Kidney epithelial cell (primary cell): ENCODE measurements around the gene EIF4EBP2. TPM values are rescaled to one million over a fixed set of nuclear protein-coding genes. Genes with fewer than 3 reads are reported as not detected.

ENCODE experiments used
- DNase-seq: peaks from one replicate; pipeline ENCODE4 v3.0.0-alpha.2; 2010; ENCODE audit warnings: low read depth
- H3K27me3 ChIP-seq: 2 replicates; pipeline ENCODE4 v1.6.0; 2011; ENCODE audit warnings: low read length; ENCODE audit not compliant: control insufficient read depth, insufficient read depth
- H3K36me3 ChIP-seq: 2 replicates; pipeline ENCODE4 v1.5.1; 2011; ENCODE audit warnings: low read length; ENCODE audit not compliant: control insufficient read depth, insufficient read depth
- H3K4me3 ChIP-seq: 2 replicates; pipeline ENCODE4 v1.5.1; 2011; ENCODE audit warnings: low read depth, mild to moderate bottlenecking, control low read depth, low read length
- total RNA-seq: library from RNA; depleted of rRNA; stranded (reverse); fragments of >200 nt; gene quantifications from 2 replicates; pipeline ENCODE4 v1.2.3, GENCODE V29; 2015
- TF ChIP-seq, protein P1 (sequence below): IDR thresholded peaks from 2 replicates; pipeline ENCODE4 v1.5.1; 2011; ENCODE audit warnings: mild to moderate bottlenecking, moderate library complexity, low read length, control low read depth, inconsistent platforms; ENCODE audit not compliant: insufficient read depth, poor library complexity, severe bottlenecking

EIF4EBP2 gene, protein sequence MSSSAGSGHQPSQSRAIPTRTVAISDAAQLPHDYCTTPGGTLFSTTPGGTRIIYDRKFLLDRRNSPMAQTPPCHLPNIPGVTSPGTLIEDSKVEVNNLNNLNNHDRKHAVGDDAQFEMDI
- total RNA-seq: 33.5 and 34.3 TPM in 2 replicates

DNA sequence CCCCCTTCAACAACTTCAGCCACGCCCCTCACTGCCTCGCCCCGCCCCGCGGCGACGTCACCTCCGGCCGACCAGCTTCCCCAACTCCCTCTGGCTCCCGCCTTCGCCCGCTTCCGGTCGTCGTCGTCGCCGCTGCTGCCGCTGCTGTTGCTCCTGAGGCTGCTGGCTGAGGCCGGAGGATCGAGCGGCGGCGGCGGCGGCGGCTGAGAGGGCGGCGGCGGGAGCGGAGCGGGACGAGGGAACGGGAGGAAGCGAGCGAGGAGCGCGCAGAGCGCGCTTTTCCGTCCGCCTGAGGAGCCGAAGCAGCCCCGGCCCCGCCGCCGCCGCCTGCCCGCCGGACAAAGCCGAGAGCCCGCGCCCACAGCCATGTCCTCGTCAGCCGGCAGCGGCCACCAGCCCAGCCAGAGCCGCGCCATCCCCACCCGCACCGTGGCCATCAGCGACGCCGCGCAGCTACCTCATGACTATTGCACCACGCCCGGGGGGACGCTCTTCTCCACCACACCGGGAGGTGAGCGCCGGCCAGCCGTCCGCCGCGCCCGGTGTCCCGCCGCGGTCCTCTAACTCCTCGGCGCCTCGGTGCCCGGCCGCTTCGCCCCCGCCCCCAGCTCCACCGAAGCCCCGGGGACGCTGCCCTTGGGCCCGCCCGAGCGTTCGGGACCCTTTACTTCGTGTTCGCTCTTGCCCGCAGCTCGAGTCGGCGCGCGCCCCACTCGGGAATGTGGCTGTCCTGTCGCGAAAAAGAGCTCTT is at the start of gene EIF4EBP2:
EIF4EBP2 (plus strand) TSS at position 110 of the 751 bp plus-strand sequence; CDS start at position 367, 257 bp downstream.
- DNase-seq: peak; percentile 71
- Histone ChIP-seq H3K27me3 (no peaks in the 10 kb centered on the region), H3K4me3 (peak within 1 kb of the TSS; percentile 93), H3K36me3 (peaks cover 1% of the 10 kb centered on the region)
- TF ChIP-seq, protein P1, sequence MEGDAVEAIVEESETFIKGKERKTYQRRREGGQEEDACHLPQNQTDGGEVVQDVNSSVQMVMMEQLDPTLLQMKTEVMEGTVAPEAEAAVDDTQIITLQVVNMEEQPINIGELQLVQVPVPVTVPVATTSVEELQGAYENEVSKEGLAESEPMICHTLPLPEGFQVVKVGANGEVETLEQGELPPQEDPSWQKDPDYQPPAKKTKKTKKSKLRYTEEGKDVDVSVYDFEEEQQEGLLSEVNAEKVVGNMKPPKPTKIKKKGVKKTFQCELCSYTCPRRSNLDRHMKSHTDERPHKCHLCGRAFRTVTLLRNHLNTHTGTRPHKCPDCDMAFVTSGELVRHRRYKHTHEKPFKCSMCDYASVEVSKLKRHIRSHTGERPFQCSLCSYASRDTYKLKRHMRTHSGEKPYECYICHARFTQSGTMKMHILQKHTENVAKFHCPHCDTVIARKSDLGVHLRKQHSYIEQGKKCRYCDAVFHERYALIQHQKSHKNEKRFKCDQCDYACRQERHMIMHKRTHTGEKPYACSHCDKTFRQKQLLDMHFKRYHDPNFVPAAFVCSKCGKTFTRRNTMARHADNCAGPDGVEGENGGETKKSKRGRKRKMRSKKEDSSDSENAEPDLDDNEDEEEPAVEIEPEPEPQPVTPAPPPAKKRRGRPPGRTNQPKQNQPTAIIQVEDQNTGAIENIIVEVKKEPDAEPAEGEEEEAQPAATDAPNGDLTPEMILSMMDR: no peak

DNA sequence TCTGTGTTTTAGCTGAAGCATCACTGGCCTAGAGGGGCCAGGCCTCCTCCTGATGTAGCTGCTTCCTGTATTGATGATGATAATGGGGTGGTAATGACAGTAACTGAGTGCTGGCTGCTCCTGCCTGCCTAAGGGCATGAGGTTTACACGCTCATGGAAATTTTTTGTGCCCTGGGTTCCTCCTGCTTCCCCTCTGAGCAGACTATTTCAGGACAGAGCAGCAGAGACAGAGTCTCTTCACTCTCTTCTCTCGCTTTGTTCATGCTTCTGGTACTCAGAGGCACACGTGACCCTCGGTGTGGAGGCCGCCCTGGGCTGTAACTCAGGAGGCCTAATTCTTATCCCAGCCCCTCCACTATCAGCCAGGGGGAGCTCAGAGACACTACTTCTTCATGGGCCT is 49.4 kb upstream of the EIF4EBP2 start:
- no peak overlapping the region for H3K4me3 ChIP-seq
- TF ChIP-seq, protein P1: no peak
- no peaks in the 10 kb centered on the region for H3K27me3 ChIP-seq
- DNase-seq: no peak
- H3K36me3 ChIP-seq: no peaks in the 10 kb centered on the region

DNA sequence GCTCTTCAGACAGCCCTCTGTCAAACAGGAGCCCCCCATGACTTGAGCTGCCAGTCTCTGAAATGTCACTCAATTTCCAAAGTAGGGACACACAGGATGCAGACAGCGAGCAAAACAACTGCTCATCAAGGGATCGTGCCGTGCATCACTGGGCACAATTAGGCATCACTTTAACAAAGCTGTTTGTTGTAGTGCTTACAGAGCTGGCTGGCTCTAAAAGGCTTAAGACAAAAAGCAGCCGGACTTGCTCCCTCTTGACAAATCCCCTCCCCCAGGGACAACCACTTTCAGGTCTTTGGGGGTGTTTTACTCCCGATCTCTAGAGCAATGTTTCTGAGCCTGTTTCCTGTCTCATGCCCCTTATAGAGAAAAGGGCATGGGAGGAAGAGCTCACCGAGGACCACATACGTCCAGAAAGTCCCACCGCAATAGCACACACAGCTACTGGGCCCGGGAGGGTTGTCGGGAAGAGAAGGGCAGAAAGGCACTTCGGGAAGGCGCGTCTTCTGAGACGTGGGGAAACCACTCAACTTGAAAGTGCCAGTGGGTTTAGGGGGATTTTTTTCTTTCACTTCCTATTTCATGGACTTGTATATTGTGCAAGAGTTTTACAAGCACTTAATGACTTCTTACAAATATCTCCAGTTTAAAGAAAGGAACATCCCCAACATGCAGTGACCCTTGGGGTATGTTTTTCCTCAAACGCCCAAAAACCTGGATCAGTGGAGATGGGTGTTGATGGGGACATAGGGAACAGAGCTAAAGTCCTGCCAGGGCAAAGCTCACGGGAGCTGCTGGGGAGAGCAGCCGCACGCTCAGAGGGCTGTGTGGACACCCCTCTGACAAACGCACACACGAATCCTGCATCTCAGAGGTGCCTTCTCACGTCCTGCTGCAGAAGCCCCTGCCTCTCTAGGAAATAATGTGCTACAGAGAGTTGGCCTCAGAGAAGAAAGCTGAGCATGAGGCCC is 48.6 kb upstream of the EIF4EBP2 start:
- no peaks in the 10 kb centered on the region for H3K36me3 ChIP-seq
- no peaks in the 10 kb centered on the region for H3K27me3 ChIP-seq
- TF ChIP-seq, protein P1: no peak
- no peak overlapping the region for H3K4me3 ChIP-seq
- DNase-seq: no peak

DNA sequence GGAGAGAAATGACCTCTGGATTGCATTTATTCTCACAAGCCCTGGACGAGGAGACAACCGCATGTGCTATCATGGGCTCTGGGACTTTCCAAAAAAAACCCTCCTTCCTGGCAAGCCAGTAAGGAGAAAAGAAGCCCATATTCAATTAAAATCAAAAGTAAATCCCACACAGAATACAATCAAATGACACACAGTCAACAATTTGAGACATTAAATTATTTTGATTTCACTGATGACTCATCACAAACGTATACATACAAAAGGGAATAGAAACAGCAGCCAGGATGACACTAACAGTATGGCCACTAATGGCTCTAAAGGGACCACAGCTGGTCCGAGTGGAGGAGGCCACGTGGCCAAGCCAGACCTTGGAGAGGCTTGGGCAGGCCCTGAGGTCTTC is 46.4 kb upstream of the EIF4EBP2 start:
- no peak for DNase-seq
- TF ChIP-seq, protein P1: no peak
- no peak overlapping the region for H3K4me3 ChIP-seq
- H3K36me3 ChIP-seq: no peaks in the 10 kb centered on the region
- no peaks in the 10 kb centered on the region for H3K27me3 ChIP-seq

DNA sequence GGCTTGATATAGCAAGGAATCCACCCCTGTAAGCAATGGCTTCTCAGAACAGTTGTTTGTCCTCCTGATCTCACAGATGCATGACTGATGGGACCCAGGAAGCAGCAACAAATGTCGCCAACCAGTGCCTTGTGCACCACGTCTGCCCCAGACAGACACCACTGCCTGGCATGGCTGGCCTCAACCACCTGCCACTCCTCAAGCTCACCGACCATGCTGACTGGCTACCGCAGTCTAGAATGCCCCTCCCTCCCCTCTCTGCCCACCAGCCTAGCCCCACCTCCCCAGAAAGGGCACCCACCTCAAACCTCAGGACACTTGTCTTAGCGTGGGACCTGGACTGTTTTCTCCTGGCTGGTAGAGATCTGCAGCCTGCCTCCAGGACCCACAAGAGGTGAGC is 45.5 kb upstream of the EIF4EBP2 start:
- no peak for DNase-seq
- Histone ChIP-seq H3K4me3 (no peak overlapping the region), H3K36me3 (no peaks in the 10 kb centered on the region), H3K27me3 (no peaks in the 10 kb centered on the region)
- TF ChIP-seq, protein P1: no peak
